KOPT-K1 (cell line): ENCODE data around the gene ZNF593.

Experiments
- H3K27ac ChIP-seq: fragments of 200-600 bp; sonication (generic); 2 replicates; pipeline ENCODE4 v1.5.1; 2016; ENCODE audit warnings: antibody characterized with exemption, mild to moderate bottlenecking, low read depth, low read length; ENCODE audit not compliant: poor library complexity, severe bottlenecking
- H3K36me3 ChIP-seq: fragments of 200-600 bp; sonication (generic); 2 replicates; pipeline ENCODE4 v1.5.1; 2017; ENCODE audit warnings: antibody characterized with exemption, mild to moderate bottlenecking, low read length, moderate library complexity; ENCODE audit not compliant: insufficient read depth
- H3K9me3 ChIP-seq: fragments of 200-600 bp; sonication (generic); 2 replicates; pipeline ENCODE4 v1.5.1; 2017; ENCODE audit warnings: antibody characterized with exemption, low read length, mild to moderate bottlenecking; ENCODE audit not compliant: insufficient read depth, poor library complexity, severe bottlenecking

ZNF593 gene

DNA sequence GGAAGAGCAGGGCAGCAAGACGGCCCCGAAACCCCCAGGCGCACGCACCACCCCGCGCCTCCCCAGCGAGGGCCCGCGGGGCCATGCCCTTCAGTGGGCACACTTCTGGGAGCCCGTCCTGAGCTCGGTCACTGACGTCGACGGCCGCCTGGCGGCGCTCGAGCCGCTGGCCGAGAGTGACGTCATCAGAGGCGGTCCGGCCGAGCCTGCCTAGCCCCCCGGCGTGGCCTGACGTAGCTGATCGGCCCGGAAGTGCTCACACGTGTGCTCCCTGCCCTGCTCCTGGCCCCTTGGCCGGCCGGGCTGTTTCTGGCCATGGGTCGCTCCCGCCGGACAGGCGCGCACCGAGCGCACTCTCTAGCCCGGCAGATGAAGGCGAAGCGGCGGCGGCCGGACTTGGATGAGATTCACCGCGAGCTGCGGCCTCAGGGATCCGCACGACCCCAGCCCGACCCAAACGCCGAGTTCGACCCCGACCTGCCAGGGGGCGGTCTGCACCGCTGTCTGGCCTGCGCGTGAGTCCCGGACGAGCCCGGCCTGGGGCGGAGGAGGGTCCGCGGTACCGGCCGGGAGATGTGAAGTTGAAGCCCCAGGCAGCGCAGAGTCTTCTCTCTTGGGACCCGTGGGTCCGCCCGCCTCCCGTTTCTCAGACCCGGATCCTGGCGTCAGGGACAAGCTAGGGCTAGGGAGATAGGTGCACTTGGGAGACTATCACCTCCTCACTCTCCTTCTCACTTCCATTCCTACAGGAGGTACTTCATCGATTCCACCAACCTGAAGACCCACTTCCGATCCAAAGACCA lies at the start of gene ZNF593:
ZNF593 (plus strand) TSS at position 240 of the 803 bp plus-strand sequence; CDS start at position 316, 76 bp downstream.
- no peaks in the 10 kb centered on the region; the same call in 1 of the 2 replicates for H3K36me3 ChIP-seq
- H3K9me3 ChIP-seq: no peaks in the 10 kb centered on the region
- peak within 1 kb of the TSS; percentile 56 for H3K27ac ChIP-seq

DNA sequence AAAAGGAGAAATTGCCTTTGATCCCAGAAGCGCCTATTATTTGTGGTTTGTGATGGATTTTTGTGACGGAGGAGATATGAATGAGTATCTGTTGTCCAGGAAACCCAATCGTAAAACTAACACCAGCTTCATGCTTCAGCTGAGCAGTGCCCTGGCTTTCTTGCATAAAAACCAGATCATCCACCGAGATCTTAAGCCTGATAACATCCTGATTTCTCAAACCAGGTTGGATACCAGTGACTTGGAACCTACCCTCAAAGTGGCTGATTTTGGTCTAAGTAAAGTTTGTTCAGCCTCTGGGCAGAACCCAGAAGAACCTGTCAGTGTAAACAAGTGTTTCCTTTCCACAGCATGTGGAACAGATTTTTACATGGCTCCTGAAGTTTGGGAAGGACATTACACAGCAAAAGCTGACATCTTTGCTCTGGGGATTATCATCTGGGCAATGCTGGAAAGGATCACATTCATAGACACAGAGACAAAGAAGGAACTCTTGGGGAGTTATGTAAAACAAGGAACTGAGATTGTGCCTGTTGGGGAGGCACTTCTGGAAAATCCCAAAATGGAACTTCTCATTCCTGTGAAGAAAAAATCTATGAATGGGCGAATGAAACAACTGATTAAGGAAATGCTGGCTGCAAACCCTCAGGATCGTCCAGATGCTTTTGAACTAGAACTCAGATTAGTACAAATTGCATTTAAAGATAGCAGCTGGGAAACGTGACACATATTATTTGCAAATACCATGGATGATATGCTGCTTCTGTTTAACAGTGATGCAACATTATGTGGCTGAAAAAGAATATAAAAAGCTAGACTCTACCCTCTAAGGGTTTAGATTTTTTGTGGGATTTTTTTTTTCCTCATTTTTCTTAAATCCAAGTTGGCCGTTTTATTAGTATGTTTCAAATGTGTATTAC lies 47.6 kb upstream of the ZNF593 start:
- Histone ChIP-seq H3K9me3 (no peaks in the 10 kb centered on the region), H3K36me3 (peaks cover 60% of the 10 kb centered on the region), H3K27ac (peak overlapping the region; percentile 14)

DNA sequence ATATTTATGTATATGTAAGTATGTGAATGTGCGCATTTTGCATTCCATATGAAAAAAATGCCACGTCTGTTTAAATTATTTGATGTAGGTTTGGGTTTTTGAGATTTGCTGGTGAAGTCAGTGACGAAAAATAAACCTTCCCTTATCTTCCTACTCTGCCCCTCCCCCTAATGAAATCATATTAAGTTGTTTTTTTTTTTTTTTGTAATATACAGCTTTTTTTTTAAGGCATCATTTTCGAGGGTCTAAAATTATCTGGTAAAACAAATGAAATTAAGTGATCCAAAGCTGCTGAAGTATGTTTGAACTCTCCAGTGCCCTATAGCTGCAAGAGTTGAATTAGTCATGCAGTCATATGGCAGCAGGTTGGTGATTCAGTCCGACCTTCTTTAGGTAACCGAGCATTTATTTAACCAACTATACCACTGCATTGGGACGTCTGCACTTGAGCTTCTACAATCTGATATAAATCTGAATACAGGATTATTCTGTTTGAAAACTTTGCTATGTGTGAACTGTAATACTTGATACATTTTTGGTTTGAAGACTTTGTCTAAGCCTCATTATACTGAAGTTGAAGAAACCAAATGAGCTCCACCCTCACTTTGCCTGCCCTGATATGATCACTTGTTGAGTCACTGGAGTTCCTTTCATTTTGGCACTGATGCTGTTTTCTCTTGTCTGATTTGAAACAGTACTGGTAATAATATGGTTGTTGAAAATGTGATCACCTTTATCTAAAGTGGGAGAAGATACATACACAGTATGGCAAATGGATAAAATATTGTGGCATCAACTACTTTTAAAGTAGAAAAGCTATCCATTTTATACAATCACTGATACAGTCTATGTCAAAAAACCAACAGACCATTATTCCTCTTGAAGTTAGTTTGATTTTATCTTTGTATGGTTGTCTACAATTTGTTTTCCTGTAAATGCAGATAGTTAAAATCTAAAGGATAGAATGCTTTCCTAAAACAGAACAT lies 46.4 kb upstream of the ZNF593 start:
- H3K36me3 ChIP-seq: peaks cover 48% of the 10 kb centered on the region
- peak overlapping the region; percentile 84 for H3K27ac ChIP-seq
- H3K9me3 ChIP-seq: no peaks in the 10 kb centered on the region

DNA sequence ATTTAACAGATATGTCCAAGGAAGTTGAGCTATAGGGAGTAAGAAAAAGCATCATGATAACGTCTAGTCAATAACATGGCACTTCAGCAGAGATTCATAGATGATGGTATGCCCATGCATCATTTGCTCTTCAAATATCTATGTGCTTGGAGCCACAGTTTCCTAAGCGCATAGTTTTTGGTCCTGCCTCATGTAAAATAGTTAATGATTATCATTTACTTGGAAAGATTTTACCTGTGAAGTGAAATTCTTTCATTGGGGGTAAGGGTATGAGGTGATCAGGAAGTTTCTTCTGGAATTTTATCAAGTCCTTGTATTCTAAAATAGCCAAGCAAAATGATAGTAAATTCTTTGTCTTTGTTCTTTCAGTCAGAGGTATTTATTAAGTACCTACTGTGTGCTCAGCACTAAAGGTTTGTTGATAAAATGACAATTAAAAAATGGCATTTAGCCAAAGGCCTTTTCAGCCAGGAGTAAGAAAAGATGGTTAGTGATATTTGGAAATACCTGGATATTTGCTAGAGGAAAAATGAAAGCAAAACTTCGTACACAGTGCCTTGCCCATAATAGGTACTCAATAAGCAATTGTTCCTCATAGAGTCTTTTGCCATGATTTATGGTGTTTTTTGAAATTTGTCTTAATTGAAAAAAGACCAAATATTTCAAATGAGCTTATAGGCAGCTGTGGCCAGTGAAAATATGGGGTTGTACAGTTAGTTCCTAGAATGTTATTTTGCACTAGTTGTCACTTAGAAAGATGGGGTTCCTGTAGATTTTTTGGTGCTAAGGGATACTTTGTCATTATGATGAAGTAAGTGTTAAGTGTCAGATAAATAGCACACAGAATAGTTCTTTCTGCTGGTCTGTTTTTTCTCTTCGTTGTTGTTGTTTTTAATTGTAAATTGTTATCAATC lies 45.0 kb upstream of the ZNF593 start:
- Histone ChIP-seq H3K9me3 (no peaks in the 10 kb centered on the region), H3K36me3 (peaks cover 37% of the 10 kb centered on the region), H3K27ac (peak overlapping the region; percentile 84)

DNA sequence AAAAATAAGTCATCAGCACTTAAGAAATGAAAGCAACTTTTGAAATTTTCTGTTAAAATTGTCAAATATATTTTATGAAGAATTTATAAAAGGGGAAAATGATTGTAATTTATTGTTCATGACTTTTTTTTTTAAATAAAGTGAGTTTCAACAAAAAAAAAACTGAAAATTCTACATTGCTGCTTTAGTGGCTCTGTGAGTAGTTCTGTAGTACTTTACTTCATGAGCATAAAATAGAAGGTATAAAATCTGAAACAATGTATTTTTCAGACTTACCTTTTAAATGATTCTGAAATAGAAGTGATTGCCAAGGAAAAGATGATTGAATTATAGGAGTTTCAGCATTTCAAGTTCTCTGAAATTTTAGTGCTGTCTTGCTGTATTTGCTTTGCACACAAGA lies 44.3 kb upstream of the ZNF593 start:
- H3K27ac ChIP-seq: peak overlapping the region; percentile 84
- H3K36me3 ChIP-seq: peaks cover 32% of the 10 kb centered on the region
- no peaks in the 10 kb centered on the region for H3K9me3 ChIP-seq

DNA sequence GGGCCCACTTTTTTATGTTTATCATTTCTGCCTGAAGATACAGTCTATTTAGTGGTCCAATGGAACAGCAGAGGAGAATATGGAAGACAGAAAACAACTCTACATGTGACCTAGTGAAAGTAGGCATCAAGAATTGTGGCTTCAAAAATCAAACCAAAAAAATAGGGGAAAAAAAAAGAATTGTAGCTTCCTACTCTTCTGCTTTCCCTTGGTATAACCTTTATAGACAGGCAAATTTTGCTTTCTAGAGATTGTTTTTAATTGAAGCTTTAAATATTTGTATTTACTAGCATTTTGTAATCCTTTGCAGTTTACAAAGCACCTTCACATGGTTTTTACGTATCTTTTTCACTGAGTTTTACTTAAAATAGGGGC lies 43.8 kb upstream of the ZNF593 start:
- Histone ChIP-seq H3K9me3 (no peaks in the 10 kb centered on the region), H3K36me3 (peaks cover 31% of the 10 kb centered on the region), H3K27ac (peak overlapping the region; percentile 84)

DNA sequence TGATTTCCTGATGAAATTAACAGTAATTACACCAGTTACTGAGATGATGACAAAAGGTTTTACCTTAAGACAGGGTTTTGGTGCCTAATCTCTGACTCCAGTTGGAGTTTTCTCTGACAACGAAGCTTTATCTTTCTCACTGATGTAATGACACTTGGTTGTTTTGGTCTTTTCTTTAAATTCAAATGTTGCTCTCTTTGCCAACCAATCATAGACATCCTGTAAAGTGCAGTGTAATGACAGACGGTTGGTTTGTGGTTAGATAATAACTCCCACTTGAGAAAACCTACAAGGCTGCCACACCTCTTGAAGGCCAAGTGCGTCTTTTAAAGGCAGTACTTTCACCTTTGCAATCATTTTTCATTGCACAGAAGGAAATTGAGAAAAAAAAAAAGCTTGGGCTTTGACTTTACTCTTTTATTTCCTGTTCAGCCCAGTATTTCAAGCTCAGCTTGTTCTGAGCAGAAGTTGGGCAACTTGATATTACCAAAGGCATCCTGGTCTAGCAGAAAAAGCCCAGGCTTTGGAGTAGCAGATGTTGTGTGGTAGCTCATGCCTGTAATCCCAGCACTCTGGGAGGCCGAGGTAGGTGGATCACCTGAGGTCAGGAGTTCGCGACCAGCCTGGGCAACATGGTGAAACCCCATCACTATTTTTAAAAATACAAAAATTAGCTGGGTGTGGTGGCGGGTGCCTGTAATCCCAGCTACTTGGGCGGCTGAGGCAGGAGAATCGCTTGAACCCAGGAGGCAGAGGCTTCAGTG lies 43.2 kb upstream of the ZNF593 start:
- H3K27ac ChIP-seq: peak overlapping the region; percentile 84

DNA sequence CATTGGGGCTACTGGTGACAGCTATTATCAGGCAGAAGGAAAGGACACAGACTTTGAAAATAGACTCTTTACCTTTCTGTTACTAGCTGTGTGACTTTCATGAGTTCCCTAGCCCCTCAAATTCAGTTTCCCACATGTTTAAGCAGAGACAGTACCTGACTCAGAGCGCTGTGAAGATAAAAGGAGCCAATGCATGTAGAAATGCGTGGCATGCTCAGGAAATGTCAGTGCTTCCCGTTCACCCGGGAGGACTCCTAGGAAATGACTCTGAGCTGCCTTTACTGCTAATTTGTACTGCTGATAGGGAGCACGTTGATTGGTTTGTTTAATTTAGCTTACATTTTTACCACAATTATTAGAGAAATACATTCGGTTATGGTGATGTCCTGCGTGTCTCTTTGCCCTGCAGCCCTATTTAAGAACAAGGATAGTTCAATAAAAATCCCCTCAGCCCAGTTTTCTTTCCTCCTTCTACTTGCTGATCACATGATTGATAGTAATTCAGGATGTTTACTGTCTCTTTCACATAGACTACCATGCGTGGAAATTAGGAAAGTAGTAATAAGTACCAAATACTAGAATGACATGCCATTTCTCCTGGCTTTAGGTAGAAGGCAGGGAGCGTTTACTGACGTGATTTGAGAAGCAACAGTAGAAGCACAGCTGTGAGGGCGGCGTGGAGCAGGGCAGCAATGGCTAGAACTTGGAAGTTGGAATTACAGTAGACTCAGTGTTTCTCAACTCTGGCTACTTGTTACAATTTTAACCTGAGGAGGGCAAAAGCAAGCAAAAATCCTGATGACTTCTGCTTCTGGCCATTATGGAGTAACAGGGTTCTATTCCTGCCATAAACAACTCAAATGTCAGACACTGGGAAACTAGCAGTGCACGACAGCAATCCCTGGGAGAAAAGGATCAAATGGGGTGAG lies 42.2 kb upstream of the ZNF593 start:
- H3K36me3 ChIP-seq: peaks cover 16% of the 10 kb centered on the region
- H3K27ac ChIP-seq: peak overlapping the region; percentile 84
- no peaks in the 10 kb centered on the region for H3K9me3 ChIP-seq

More for the DNA sequence above, 43.2 kb upstream of the ZNF593 start:
- peaks cover 26% of the 10 kb centered on the region for H3K36me3 ChIP-seq
- no peaks in the 10 kb centered on the region for H3K9me3 ChIP-seq

DNA sequence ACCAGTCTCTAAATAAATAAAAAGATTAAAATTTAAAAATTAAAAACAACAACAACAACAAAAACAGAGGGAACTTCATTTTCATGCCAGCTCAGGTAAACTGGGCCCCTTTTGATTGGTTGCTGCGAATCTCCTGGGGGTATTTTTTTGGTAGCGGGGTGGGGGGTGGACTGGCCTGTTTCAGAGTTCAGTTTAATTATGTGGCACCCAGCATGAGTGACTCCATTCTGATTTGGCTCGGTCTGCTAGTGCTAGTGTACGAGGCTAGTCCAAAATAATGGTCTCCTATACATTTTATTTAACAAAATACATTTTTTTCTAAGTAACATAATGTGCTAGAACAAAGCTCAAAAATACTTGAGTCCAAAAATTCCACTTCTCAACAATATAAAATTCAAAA lies 39.9 kb upstream of the ZNF593 start:
- Histone ChIP-seq H3K27ac (no peak overlapping the region), H3K36me3 (peaks cover 3% of the 10 kb centered on the region; the same call in 1 of the 2 replicates), H3K9me3 (peaks cover 8% of the 10 kb centered on the region)

DNA sequence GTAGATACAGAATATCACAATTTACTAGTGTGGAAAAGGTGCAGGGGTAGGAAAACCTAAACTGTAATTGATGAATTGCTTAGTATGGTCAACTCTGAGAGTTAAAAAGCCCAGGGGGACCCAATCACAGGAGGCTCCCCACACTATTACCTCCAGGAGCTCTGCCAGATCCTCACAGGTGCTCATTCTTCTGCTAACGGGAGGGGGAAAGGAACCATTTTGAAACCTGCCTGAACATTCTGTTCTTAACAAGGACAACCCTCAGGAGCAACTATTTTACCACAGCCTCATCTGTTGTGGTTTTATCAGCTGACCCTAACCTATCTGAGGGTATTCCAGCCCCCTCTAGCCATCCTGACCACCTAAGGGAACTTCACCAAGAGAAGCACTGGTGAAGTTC lies 39.0 kb upstream of the ZNF593 start:
- Histone ChIP-seq H3K36me3 (no peaks in the 10 kb centered on the region), H3K27ac (no peak overlapping the region)

DNA sequence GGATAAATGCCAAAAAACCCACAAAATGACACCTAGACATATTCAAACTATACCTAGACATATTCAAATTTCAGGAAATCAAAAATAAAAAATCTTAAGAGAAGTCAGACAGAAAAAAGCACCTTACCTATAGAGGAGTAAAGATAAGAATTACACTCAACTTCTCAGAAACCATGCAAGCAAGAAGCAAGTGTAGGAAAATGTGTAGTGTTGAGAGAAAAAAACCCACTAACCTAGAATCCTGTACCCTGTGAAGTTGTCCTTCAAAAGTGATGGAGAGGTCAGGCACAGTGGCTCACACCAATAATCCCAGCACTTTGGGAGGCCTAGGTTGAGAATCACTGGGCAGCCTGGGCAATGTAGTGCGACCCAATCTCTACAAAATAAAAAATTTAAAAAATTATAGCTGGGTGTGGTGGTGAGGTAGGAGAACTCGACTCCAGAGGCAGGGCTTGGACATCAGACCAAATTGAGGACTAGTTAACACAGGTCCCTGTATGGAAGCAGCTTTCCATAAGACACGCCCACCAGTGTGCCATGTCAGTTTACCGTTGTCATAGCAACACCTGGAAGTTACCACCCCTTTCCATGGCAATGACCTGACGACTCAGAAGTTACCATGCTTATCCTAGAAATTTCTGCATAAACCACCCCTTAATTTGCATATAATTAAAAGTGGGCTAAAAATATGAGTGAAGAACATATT lies 37.4 kb upstream of the ZNF593 start:
- Histone ChIP-seq H3K36me3 (no peaks in the 10 kb centered on the region), H3K27ac (no peak overlapping the region), H3K9me3 (peaks cover 15% of the 10 kb centered on the region)

More for the DNA sequence above, 39.0 kb upstream of the ZNF593 start:
- peaks cover 15% of the 10 kb centered on the region for H3K9me3 ChIP-seq

DNA sequence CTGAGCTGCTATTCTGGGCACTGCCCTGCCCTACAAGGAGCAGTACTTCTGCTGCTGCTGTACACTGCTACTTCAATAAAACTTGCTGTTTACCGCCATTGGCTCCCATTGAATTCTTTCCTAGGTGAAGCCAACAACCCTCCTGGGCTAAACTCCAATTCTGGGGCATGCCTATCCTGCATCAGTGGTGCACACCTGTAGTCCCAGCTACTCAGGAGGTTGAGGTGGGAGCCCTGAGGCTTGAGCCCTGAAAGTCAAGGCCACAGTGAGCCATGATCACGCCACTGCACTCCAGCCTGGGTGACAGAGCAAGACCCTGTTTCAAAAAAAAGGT lies 36.9 kb upstream of the ZNF593 start:
- H3K27ac ChIP-seq: no peak overlapping the region
- H3K36me3 ChIP-seq: no peaks in the 10 kb centered on the region
- H3K9me3 ChIP-seq: peaks cover 15% of the 10 kb centered on the region
